Stimulated activated CD8-positive, alpha-beta memory T cell treated with anti-CD3 and anti-CD28 coated beads, Interleukin-15, amount 100 ng/mL, for 4 hours (primary cell): ENCODE results near the gene MEI4.
"Not testable (repeated sequence)": the region's sequence is repeated elsewhere in the genome, so short reads cannot be mapped to it uniquely, and the experiment has no call there.

Experiments used
- DNase-seq, 2 donors: peaks; one replicate each; pipeline ENCODE4 v3.0.0-alpha.2; 2020; ENCODE audit warnings: low read depth in 2 of 2

Gene MEI4

DNA sequence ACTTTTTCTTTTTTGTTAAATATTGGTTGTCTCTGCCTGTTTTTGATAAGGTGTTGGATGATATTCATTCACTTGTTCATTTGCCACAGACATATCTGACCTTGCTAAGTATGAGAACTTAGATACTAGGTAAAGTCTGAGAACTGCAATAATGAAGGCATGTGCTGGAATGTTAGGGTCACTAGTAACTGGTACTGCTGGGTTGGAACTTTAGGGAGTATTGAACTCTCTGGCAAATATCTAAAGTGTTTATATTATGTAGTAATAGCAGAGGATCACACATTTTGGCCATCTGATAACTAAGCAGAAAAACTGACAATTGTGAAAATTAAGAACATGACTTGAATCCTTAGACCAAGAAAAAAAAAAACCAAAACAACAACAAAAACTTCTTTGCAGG, 162.7 kb downstream of the MEI4 start:
- DNase-seq: no peak

DNA sequence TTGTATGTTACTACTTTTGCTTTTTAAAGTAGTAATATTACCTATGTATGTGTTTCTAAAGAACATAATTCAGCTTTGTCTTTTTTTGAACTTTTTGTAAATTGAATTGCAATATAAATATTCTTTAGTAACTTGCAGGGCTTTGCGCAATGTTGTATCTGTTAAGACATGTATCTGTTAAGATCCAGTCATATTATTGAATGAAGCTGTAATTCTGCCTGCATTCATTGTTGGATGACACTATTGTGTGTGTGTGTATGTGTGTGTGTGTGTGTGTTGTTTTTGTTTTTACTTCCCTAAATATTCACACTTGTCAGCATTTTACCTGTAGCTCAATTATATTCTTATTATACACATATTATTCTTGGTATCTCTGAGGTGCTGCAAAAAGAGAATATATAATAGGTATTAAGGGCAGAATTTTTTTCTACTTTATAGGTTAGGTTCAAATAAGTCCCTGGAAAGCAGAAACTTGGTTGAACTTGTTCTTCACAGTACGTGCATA, 164.0 kb downstream of the MEI4 start:
- DNase-seq: no peak

DNA sequence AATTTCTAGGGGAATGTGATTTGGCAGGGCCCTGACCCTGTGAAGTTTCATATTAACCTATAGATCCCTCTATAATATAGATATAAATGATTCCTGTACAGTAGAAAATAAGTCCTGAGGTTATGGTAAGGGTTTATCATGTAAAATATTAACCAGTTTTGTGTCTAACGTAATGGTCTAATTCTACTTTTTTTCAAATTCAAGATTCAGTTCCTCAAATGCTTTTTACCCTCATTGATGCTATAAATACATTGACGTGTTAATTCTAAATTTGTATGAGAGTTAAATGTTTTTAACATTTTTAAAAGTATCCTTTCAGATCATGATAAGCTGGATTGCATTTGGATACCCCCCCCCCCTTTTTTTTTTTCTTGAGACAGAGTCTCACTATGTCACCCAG, 169.4 kb downstream of the MEI4 start:
- no peak for DNase-seq

DNA sequence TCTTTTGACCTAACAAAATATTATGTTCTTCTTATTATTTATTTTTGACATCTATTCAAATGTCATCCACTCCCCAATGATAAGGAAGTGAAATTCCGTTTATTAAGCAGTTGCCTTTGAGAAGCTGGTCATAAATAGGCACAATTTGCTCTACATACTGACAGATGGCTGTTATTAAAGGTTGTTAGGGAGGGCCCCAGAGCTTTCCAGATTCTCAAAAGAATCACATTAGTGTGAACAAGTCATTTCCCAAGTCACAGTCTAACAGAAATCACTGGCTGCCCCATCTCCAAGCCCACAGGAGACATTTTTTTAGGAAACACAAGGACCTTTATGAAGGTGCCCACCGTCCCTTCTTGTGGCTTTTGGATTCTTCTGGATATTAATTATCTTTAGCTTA, 172.4 kb downstream of the MEI4 start:
- DNase-seq: no peak

DNA sequence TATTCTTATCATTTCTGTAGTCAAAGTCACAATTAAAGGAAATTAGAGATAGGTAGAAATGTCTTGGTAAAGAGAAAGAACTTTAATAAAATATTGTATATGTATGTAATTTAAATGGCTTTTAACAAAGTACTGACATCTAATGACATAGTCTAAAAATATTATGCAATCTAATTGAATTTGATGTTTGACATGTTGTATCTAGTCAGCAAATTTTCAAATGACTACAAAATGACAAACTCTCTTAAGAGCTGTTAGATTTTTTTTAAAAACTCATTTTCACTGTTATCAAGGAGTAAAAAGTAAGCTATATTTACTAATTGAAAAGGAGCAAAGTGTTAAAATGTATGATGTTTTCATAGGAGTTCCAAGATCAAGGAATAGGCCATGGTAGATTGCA, 176.9 kb downstream of the MEI4 start:
- DNase-seq: no peak

DNA sequence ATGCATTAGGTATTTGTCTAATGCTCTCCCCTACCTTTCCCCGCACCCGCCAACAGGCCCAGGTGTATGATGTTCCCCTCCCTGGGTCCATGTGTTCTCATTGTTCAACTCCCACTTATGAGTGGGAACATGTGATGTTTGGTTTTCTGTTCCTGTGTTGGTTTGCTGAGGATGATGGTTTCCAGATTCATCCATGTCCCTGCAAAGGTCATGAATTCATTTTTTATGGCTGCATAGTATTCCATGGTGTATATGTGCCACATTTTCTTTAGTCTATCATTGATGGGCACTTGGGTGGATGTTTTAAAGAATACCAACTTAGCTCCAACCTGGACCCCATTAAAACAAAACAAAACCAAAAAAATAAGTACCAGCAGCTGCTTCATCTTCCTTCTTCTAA, 180.9 kb downstream of the MEI4 start:
- DNase-seq: not testable (repeated sequence)

DNA sequence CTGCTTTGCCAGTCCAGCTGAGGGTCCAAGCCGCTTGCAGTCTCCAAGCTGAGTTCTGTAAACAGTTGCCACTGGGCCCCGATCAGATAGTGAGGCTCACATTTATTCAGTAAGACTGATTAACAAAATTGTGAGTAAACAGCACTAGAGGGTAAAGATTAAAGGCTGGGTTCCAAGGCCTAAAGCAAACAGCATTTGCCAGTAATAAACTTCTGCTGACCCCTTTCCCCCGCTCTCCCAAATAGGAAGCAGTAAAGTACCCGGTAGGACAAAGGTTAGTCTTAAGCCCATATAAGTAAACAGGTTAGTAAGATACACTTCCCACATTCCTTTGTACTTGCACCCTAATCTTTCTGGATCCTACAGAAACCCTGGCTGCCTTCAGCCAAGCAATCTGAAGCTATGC, 181.8 kb downstream of the MEI4 start:
- no peak for DNase-seq

DNA sequence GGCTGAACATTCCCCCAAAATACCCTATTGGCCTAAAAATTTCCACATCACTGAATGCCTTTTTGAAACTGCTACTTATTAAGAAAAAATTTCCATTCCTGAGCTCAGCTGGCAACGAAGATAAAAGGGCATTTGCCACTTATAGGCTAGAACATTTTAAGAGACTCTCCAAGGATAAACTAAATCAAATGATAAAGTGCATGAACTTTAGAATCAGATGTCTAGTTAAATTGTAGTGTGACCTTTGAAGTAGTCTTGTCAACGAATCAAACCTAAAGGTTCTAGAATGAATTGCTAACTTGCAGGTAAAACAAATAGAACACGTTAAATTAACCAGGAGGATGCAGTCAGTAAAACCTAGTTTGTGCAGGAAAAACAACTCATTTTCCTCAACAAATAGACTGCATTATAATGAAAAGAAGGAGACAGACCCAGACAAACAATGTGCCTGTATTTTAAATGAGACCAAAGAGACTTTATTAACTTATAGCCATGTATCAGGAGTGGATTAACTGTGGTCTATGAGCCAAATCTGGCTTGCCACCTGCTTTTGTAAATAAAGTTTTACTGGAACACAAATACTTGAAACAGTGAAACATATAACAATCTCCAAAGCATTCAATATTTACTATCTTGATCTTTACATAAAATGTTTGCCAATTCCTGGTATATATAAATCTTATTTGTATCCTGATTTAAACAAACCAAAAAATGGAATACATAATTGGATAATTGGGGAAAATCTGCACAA, 184.4 kb downstream of the MEI4 start:
- no peak for DNase-seq

DNA sequence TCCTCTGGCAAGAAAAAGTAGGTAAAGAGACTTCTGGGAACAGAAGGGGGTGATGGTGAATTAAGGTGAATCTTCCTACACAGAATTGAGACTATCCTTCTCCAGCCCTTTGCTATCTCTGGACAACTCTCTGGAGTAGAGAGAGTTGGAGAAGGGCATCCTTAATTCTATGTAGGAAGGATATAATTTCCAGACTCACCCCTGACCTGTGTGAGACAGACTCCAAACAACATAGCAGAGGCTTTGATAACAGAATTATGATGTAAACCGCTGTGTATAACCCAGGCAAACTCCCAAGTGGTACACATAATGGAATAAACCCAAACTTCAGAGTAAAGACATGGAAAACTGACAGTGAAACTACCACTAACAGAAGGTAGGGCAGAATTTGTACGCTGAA, 186.5 kb downstream of the MEI4 start:
- no peak for DNase-seq

DNA sequence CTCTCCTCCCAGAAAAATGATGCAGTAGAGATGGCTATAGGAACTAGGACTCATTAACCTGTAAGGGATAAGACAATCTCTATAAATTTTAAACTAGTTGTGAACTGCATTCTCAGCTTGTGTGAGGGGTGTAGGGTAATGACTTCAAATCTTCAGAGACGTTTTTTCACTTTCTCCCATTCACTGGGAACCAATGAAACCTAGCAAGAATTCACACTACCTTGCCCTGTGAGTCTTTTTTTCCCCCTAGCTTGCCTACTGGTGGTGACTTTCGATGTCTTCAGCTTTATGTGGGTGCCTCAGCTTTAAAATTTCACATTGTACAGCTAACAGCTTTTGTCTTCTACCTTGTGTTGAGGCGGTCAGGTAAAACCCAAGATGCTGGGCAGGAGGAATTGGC, 192.0 kb downstream of the MEI4 start:
- DNase-seq: no peak

DNA sequence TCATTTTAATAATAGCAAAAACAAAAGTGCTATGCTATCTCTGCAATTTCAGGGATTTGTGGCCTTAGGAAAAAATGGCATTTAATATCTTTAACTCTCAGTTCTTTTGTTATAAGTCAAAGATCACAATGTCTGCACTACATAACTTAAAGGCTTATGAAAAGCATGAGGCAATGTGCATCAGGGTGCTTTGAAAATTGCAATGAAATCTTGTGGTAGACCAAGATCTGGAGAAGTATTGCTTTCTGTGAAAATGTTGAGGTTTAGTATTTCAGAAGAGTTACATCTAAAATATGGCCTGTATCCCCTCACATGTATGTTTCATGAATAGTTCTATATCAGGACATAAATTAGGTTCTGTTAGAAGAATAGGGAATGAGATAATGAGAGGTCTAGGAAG, 200.6 kb downstream of the MEI4 start:
- no peak for DNase-seq

DNA sequence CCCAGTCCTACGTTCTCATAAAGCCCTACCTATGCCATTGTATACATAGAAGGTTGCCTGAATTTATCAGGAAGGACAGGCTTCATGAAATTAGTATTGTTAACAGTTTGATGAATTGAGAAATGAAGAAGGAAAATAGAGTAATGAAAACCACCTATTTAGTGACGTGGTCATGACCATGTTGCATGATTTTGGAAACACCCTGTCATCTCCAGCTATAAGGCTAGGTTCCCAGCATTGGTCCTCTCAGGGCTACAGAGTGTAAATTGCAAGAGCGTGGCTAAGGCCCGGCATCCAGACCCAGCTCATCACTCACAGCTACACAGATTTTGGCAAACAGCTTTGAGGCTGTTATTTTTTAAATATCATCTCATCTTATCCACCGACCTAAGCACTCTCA, 203.6 kb downstream of the MEI4 start:
- DNase-seq: no peak

DNA sequence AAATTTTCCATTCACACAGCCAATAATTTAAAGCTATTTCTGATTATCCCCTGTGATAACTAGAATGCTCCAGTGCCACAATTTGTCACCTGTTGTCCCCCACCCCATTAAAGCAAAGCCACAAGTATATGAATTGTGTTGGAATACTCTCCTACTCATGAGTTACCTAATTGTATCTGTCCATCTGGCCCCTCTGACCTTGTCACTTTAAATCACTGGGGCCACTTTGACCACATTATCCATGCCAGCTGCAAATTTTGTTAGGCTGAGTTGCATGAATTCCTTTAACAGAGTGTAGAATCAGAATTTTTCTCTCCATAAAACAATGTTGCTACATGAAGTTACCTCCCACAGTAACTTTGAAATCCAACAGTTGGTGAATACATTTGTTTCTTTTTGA, 204.6 kb downstream of the MEI4 start:
- DNase-seq: no peak

DNA sequence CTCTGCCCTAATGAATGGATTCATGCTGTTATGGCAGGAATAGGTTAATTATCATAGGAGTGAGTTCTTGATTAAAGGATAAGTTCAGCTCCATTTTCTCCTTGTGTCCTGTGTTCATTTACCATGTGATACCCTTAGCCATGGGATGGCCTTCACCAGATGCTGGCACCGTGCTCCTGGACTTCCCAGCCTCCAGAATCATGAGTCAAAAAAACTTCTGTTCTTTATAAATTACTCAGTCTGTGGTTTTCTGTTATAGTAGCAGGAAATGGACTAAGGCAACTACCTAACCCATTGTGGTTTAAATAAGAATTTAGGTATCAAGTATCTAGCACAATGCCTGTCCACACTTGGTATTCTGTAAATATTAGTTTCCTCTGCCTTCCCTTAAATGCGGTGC, 223.5 kb downstream of the MEI4 start:
- DNase-seq: no peak

DNA sequence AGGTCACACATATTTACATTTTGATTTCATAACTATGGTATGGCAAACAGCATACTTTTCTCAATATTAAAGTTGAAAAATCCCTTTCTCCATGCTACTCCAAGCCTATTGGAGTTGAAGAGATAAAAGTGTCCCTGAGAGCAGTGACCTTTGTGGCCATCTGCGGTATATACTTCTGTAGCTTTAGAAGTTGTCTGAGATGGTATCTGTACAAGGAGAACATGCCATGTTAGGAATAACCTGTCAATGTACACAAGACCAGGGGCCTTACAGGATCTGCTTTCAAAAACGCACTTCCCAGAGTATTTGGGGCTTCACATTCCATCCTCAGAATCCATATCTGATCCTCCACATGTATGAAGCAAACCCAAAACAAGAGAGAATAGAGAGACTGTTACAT, 226.7 kb downstream of the MEI4 start:
- no peak for DNase-seq

DNA sequence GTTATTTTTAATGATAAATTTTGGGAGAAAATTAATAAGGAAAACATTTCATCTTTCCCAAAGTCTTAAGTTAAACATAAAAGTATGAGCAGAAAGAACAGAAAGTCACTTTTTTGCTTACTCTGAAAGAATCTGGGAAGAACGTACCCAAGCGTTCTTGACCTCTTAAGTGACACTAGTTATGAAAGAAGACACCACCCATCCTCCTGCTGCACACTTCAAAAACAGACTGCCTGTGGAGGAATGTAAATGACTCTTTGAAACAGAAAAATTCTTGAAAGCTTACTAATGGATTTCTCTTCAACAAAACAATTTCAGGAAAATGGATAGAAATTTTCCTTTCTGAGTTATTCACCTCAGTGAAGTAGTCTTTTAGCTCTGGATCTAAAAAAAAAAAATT, 227.7 kb downstream of the MEI4 start:
- DNase-seq: no peak

DNA sequence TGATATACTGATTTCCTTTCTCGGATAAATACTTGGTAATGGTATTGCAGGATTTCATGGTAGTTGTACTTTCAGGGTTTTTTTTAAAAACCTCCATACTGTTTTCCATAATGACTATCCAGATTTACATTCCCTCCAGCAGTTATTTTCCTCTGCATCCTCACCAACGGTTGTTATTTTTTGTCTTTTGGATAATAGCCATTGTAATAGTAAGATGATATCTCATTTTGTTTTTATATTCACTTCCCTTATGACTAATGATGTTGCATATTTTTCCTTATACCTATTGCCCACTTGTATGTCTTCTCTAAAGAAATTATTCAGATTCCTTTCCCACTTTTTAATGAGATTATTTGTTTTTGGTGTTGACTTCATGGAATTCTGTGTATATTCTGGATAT, 231.0 kb downstream of the MEI4 start:
- no peak for DNase-seq

DNA sequence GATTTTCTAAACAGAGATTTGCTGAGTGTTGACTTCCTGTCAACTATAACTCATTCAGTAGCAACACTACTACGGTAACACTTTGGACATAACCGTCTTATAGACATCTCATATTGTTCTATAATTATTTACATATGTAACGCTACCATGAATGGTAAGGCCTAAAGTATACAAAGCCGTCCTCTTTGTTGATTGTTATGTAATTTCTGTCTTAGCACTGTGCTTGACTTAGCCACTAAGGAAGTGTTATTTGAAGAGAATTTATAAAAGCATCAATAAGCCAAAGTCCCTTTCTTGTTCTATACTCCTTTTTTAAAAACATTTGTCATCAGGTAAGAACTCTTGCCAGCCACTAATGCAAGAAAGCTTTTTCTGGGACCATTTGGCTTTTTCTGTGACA, 240.6 kb downstream of the MEI4 start:
- no peak for DNase-seq

DNA sequence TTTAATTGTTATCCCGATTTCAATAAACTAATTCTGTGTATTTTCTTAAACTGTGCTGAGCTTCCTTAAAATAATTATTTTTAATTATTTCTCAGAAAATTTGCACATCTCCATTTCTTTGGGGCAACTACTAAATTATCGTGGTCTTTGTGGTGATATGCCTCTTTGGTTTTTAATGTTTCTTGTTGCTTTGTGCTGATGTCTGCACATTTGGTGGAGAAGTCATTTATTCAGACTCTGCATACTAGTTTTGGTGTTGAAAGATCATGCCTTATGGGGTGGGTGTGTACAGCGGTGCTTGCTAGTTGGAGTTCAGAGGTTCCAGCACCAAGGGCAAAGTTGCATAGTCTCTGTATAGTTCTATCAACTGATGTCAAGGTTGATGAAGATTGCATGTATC, 253.2 kb downstream of the MEI4 start:
- no peak for DNase-seq

DNA sequence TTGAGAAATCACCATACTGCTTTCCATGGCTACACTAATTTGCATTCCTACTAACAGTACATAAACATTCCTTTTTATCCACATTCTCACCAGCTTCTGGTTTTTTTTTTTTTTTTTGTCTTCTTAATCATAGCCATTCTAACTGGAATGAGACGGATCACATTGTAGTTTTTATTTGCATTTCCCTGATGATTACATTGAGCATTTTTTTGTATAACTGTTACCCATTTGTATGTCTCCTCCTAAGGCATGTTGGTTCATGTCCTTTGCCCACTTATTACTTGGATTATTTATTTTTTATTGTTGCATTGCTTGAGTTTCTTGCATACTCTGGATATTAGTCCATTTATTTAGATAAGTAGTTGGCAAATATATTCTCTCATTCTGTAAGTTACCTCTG, 258.0 kb downstream of the MEI4 start:
- DNase-seq: no peak

DNA sequence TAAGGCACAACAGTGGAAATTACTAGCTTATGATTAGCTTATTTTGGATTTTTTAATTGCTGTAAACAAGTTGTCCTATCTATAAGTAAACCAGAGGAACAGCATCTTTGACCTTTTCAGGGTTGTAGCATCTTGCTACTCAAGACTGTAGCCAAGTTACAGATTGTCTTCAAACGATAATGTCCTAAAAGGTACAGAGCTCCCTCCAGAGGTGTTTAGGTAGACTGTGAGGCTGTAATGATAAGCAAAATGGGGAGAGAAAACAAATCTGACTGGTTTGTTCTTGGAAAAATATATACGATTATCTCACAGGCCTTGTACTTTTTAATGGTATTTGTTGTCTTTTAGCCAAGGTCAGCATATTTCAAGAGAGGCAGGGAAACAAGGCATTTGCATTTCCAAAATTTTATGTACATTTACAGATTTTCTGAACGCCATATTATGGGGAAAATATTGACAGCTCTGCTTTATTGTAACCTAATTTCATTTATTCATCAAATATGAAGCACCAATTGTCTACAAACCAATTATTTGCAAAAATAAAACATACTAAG, 273.4 kb downstream of the MEI4 start:
- no peak for DNase-seq

DNA sequence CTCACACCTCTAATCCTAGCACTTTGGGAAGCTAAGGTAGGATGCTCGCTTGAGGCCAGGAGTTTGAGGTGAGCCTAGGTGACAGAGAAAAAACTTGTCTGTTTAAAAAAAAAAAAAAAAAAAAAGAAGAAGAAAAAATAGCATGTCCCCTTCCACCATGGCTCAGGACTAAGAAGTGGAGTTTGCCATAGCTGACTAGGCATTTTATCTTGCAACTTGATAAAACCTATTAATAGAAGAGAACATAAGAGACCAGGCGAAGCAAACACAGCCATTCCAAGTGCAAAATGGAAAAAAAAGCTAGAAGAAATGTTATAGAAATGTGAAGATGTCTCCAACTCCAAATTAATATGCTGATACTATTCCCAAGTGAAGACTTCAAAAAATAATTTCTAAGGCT, 277.5 kb downstream of the MEI4 start:
- DNase-seq: no peak

DNA sequence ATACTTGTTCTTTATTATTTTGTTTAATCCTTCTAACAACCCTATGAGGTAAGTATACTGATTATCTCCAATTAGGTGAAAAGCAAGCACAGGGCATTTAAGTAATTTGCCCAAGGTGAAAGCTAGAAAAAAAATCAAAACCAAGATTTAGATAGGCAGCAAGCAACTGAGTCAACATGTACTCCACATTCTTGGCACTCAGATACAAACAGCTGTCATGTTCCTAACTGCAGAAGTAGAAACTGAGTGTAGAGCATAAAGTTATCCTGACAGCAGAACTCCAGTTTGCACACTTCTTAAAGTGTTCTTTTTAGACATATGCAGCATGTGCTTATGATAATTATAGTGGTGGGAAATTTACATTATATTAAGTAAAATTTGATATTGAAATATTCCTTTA, 278.1 kb downstream of the MEI4 start:
- no peak for DNase-seq

DNA sequence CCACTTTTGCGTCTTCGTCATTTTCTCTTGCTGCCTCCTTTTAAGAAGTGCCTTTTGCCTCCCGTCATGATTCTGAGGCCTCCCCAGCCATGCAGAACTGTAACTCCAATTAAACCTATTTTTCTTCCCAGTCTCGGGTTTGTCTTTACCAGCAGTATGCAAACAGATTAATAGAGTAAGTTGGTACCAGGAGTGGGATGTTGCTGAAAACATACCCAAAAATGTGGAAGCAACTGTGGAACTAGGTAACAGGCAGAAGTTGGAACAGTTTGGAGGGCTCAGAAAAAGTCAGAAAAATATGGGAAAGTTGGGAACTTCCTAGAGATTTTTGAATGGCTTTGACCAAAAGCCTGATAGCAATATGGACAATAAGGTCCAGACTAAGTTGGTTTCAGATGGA, 309.2 kb downstream of the MEI4 start:
- no peak for DNase-seq
